SIG-M5 treated with dmso at 0.1 percent for 504 hours (cell line): ENCODE results near the gene URAD.
"Not testable (repeated sequence)": the region's sequence is repeated elsewhere in the genome, so short reads cannot be mapped to it uniquely, and the experiment has no call there.

Experiments used
- DNase-seq: peaks from one replicate; lab custom pipeline; 2025; ENCODE audit not compliant: unreplicated experiment; lab: John Stamatoyannopoulos, UW

Gene URAD

DNA sequence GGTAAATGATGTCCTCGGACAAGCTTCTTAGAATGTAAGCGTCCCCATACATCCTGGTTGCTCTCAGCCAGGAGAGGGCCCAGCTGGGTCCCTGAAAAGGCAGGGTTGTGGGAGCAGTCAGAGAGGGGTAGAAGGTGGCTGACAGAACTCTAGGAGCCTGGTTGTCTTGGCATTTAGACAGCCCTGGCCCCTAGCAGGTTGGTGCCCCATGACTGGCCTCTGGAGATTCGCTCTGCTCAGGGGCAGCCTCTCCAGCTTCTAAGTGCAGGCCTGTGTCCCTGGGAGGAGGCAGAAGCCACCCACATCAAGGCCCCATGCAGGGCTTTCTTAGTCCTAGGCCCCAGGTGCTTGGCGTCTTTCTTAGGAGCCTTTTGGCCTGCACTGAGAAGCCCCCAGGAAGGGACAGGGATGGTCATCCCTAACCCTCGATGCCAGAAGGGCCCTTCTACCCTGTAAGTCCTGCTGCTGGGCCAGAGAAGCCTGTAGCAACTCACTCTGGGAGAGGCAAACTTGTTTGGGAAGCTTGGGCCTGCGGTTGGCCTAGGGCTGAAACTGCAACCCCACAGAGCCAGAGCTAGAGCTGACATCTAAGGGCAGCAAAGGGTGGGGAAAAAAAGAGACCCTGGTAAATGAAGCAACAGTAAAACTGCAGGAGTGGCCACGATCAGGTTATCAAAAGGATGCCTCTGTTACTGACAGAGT lies 16.6 kb downstream of the URAD start:
- DNase-seq, result no peak

DNA sequence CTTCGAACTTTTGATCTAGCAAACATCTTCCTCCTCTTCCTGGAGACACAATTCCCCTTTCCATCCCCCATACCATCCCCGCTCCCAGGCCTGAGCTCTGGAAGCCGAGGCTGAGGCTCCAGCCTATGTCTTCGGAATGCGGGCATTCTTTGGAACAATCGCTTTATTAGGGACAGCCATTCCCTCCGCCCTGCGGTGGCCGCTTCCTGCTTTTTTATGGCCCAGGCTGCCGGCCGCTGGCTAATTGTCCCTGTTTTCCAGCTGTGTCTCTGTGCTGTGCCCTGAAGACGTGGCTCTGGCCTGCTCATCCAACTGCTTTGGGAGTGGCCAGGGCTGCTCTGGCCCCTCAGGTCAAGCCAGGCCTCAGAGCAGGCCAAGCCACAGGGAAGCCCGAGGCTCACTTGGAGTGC lies 17.3 kb downstream of the URAD start:
- no peak for DNase-seq

DNA sequence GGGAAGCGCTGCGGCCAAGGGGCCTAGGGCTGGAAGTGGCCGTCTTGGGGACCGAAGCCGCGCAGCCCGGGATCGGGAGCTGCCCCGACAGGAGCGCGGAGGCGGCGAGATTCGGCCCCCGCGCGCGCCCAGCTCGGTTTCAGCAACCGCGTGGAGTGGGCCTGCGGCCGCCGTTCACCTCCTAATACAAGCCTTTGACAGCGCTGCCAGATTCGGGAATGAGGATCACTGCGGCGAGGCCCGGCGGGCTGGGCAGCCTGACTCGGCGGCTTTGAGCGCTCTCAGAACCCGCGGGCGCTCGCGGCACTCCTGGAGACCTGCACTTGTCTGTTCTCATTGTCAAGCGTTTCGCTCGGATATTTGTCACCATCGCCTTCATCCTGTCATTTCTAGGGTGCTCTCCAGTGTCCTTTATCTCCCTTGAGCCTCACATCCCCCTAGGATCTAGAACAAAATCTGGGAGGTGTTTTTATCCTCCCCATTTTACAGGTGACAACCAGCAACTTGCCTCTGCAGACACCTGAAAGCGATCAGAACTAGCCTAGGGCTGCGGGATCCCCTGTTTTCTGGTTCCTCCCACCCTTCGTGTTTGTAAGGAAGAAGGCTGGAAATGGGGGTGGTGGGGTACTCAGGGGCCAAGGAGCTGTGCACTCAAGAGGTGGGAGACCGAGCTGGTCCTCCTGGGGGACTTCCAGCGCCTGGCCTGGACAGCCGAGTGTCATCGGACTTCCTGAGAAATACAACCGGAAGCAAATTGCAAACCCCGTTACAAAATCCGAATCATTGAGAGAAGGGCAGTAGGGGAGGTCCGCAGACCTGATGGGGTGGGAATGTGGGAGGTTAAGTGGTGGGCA lies 17.9 kb downstream of the URAD start:
- DNase-seq, result no peak

DNA sequence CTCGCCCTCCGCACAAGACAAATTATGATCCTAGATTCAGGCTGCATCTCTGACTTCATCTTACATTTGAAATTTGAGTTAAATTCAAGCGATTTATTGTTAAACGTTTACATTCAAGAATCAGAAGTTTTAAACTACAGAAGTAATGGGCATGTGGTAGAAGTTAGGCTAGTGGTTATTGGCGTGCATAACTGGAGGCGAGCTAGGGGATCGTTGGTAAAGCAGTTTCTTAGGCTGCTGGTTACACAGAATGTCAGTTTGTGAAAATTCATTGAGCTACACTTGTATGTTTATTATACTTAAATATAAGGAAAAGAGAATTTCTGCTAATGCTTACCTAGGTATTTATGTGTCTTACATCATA lies 18.6 kb downstream of the URAD start:
- no peak for DNase-seq

DNA sequence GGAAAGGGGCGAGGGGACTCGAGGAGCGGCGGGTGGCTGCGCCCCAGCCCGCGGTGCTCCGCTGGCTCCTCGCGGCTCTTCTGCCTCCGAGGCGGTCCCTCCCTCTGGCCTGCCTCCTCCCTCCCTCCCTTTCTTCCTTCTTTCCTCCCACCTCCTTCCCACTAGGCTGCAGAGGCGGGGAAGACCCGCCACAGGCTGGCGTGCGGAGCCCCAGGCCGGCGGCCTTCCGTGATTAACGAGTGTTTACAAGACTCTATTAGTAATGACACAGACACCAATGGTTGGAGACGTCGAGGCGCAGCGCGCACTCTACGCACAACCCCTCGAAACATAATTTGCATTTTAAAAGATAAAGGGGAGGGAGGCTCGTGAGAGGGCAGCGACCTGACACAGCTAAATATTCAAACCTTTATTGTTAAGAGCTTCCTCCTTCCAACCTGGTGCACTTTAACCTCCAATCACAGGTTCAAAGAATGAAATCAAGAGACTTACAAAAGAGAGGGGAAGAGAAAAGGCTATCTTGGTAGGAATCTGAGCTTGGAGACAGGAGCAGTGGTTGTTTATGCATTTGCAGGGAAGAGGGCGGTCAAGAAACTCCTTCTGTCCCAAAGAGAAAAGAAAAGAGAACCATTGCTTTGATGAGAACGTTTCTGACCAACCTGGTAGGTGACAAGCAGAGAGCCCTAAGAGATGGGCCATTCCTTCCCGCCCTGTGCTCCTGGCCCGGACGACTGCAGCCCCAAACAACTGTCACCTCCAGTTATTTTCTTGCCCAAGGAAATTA lies 19.2 kb downstream of the URAD start, which contains the start of gene CDX2:
TSS of gene CDX2 (minus strand) at position 234 of the 784 bp plus-strand sequence. CDS start 309 bp downstream, outside the sequence.
- no peak for DNase-seq

DNA sequence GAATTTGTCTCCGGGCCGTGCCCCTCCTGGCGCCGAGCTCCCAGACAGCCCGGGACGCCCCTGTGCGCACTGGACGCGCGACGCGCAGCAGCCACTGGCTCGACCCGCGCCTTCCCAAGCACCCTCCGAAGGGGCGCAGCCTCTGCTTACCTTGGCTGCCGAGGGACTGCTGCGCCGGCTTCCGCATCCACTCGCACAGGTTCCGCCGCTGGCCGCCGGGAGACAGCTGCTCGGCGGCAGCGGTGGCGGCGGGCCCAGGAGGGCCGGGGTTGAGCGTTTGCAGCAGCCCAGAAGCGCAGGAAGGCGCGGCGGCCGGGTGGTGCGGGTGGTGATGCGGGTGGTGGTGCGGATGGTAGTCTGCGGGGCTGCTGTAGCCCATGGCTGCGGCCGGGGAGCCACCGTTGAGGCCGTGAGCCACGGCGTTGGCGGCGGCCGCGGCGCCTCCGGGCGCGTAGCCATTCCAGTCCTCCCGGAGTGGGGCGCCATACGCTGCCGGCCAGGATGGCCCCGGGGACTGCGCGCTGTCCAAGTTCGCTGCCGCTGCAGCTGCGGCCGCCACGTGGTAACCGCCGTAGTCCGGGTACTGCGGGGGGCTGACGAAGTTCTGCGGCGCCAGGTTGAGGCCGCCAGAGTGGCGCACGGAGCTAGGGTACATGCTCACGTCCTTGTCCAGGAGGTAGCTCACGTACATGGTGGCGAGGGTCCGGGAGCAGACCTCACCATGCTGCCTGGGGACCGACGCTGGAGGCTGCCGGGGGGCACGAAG lies 20.0 kb downstream of the URAD start:
- DNase-seq, result no peak

DNA sequence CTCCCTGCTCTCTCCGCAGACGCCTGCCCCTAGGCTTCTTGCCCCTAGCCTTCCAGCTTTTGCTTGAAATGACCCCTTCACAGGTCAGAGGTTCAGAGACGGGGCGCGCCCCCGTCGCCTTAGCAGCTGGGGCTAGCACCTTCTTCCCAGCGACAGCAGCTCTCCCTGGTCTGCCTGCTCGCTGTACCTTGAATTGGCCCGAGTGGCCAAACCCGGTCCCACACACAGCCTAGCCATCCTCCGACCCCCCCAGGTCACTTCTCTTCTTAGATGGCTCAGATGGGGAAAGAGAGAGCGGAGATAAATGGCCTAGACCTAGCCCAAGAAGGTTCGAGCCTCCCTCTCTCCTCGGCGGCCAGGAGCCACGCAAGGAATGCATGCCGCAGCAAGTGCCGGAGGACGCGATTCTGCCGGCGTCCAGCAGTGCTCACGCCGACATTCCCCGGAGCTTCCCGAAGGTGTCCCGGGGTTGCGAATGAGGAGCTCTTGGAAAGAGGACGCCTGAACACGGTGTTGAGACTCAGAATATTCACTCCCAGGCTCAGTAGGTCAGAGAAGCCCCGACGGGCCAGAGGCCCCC lies 20.7 kb downstream of the URAD start:
- no peak for DNase-seq

DNA sequence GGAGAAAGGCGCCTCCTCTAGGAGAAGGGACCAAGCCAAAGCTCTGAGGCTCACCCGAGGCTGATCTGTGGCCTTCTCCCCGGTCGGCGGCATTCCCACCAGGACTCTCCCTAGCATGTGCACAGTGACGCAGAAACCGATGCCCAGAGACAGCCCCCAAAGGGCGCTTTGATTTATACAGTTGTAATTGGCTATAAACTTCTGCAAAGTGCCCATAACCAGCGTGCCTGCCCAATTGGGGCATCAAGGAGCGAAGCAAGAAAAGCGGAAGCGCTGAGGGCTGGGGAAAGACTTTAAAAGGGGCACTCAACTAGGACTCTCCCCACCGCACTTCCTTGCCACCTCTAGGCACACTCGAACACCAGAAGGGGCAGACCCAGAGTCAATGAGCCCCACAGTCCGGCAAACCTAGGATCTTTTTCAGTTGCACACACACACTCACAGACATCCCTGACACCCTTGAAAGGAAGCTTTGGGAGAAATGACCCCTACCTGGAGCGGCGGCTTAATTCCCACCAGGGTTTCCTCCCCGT lies 21.2 kb downstream of the URAD start:
- DNase-seq, result no peak

DNA sequence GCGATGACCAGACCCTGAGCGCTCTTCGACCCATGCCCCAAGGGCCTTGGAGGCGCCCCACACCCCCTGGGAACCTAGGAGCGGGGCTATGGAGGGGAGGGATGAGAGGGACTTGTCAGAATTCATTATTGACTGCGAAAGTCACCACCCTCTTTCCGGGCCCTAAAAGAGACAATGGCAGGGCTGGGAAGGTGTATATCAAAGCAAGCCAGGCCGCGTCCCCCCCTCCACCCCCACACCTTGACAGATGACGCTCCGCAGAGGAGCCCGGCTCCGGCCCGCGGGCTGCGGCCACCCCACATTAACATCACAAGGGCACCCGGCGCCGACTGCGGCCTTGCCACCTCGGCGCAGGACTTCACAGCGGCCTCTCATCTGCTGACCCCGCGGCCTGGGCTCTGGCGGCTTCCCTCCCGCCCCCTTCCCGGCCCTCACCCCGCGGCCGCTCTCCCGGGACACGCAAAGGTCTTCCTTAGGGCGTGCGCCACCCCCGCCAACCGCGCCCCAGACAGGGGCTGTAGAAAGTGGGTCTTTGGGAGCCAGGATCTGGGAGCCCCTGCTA lies 21.8 kb downstream of the URAD start:
- DNase-seq, result no peak

DNA sequence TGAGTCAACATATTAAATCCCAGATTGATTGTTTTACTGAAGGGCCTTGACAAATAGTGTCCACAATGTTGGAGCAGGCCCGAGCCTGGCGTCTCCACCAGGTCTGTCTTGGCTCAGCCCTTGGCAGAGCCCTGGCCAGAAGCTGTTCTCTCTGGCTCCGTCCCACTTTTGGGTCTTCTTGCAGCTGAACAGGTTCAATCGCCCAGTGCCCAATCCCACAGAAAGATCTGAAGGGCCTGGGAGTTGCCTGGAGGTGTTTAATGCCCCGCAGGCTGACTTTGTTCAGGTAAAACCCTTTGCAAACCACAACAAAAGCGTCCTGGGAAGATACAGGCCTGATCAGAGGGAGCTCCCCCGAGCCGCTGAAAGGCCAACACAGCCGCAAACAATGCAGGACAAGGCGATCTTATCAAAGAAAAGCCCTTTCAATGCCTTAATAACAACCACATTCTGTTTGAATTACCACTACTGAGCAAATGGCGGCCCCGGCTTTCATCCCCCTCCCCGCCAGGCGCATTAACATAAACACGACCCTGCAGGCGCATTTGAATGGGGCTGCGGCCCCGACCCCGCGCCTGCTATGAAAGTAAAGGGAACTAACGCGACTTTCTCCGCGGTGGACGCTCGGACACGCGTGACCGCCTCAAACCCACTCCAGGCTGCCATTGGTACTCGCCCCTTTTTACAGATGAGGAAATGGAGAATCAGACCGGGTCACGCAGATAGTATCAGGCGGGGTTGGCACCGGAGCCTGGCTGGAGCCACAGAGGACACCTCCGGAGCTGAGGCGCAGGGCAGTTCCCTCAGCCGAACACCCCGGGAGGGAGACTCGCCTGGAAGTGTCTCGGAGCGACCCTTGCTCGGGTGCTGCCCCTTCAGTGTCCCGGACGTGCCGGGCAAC lies 22.5 kb downstream of the URAD start:
- DNase-seq, result no peak

DNA sequence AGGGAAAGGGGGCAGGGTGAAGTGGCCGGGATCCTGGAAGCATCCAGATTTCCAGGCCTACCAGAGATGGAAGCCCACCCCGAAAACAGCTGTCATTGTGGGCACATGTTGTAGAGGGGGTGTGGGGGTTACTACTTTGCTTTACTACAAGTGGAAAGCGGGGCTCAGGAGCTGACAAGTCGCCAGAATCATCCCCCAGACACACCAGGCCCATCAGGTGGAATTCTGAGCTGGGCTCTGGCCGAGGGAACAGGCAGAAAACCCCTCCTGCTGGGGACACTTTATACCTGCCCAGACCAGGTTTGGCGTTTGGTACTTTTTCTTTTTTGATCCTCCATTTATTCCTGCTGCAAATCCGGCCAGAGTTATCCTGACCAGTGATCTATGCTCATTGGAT lies 23.2 kb downstream of the URAD start:
- no peak for DNase-seq

DNA sequence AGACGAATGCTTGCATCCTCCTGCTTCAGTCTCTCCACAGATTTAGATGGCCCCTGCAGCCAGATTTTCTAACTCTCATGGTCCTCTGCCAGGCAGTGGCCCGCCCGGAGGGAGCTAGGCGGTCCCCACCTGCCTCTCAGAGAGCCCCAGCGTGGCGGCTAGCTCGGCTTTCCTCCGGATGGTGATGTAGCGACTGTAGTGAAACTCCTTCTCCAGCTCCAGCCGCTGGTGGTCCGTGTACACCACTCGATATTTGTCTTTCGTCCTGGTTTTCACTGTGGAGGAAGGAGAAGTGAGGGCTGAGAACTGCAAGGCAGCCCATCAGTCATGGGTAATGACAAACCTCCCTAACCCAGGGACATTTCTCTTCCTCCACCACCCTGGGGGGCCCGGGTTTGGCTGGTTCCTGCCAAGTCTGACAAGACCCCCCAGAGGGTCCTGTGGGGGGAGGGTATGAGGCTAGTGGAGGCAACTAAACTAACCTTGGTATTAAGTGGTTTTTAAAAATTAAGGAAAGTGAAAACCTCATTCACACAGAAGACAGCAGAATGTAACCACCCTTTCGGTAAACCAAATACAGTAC lies 23.7 kb downstream of the URAD start:
- no peak for DNase-seq

DNA sequence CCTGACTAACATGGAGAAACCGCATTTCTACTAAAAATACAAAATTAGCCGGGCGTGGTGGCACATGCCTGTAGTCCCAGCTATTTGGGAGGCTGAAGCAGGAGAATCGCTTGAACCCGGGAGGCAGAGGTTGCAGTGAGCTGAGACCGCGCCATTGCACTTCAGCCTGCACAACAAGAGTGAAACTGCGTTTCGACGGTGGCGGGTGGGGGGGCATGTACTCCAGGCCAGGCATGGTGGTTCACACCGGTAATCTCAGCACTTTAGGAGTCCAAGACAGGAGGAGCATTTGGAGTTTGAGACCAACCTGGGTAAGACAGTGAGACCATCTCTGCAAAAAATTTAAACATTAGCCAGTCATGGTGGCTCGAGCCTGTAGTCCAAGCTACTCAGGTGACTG lies 24.3 kb downstream of the URAD start:
- not testable (repeated sequence) for DNase-seq

DNA sequence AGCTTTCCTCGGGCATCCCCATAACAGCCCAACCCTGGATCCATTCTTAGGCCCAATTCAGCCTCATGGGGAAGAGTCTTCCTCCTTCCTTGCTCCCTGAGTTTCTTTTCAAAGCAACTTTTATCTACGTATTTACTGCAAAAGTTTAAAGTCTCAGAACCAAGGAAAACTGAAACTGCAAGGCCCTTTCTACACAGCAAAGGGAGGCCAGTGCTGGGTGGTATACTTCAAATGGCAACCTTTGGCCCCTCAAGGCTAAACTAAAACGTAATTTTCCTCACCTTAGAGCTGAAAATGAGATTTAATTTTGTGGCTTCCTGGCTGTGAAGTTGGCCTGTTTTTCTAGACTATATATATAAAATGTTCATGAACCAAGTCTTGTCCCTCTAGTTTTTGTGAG lies 25.0 kb downstream of the URAD start:
- DNase-seq, result no peak

DNA sequence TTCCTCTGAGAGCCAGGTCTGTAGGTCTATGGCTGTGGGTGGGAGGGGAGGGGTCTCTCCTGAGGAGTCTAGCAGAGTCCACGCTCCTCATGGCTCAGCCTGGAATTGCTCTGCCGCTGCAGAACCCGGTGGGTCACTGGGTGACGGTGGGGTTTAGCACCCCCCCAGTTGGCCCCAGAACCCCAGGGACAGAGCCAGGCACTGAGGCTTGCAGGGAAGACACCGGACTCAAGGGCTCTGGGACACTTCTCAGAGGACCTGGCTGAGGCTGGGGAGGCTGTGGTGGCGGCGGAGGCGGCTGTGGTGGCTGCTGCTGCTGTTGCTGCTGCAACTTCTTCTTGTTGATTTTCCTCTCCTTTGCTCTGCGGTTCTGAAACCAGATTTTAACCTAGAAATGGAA lies 25.5 kb downstream of the URAD start:
- no peak for DNase-seq

DNA sequence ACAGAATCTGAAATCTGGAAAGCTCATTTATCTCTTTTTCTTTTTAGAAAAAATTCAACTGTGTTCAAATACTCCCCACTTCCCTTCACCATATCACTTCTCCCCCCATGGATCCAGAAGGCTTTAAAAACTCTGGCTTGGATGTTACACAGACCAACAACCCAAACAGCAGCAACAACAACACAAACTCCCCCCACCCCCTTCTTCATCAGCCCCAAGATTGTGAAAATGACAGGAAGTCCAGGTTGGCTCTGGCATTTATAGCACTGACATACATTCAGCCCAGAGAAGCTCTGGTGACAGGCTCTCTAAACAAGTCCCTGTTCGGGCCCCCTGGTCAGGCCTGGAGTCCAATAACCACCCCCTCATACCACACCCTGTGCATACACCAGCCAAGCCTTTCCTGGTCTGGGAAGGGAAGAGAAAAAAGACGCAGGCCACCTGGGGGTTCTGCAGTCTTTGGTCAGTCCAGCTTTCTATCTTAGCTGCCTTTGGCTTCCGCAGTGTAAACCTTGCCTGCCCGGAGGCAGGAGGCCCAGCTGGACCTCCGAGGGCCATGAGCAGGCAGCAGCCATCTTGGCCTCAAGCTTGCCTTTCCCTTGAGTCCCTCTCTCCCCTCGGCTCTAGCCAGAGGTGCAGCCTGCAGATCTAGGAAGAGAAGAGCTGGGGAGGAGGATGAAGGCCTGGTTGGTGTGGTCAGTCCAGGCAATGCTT lies 26.2 kb downstream of the URAD start:
- DNase-seq, result no peak

DNA sequence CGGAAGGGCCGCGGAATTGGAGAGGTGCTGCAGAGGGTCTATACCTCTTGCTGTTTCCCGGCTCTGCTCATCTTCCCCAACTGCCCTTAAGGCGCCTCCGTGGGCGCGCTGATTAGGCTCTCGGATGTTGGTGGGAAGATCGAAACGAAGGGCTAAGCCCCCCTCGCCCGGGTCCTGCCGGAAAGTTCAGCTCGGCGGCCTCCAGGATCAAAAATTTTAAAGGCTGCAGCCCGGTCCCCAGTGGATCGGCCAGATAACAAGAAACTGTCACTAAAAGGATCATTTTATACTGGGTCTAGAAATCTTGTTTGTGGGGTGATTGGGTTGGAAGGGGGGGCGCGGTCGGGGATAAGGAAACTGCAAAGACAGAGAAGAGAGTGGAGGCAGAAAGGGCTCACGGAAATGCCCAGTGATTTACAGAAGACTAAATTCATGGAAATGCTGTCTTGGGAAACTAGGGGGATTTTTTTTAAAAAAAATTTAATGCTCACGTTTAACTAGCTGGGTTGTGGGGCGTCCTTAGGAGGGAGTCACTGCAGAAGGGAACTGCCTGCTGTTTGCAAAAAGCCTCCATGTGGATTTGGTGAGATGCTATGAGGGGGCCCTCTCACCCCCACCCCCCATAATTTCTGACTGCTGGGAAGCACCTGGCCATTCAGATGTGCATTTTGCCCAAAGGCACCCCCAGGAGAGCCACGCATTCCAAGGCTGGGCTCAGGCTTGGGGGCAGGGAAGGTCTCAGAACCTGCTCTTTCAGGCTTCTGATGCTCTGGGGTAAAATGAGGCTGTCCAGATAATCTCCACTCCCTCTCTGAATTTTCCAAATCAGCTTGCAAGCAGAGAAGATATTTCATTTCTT lies 27.0 kb downstream of the URAD start:
- no peak for DNase-seq
